ENCODE results near the gene CDH20. TPM values are rescaled to one million over a fixed set of nuclear protein-coding genes. Genes with fewer than 3 reads are reported as not detected.

CDH20 gene
- polyA plus RNA-seq, 1 experiment: not detected

DNA sequence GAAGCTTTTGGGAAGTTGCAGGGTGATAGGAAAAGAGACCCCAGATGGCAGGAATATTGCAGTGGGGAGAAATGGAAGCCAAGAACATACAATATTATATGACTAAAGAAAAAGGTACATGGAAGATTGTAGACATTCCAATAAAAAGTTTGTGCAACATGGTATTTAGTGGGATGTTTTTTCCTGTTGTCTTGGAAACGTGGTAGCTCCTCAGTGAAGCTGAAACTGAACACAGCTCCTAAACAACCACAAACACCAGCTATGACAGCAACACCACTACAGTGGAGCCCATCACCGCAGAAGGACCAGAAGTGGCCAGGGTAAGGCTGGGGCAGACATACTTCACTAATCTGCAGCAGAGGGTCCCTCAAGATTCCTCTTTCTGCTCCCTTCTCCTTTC lies 246.8 kb downstream of the CDH20 start:
- Histone ChIP-seq H3K27ac (ENCODE audit: low read depth, low read length) (no peak overlapping the region), H3K4me3 (ENCODE audit: low read depth, low read length) (no peak overlapping the region), H3K9me3 (ENCODE audit: control insufficient read depth, insufficient read depth, low read length) (no peaks in the 10 kb centered on the region), H3K27me3 (ENCODE audit: control insufficient read depth, insufficient read depth, low read length) (no peaks in the 10 kb centered on the region)
- TF ChIP-seq, protein P1, sequence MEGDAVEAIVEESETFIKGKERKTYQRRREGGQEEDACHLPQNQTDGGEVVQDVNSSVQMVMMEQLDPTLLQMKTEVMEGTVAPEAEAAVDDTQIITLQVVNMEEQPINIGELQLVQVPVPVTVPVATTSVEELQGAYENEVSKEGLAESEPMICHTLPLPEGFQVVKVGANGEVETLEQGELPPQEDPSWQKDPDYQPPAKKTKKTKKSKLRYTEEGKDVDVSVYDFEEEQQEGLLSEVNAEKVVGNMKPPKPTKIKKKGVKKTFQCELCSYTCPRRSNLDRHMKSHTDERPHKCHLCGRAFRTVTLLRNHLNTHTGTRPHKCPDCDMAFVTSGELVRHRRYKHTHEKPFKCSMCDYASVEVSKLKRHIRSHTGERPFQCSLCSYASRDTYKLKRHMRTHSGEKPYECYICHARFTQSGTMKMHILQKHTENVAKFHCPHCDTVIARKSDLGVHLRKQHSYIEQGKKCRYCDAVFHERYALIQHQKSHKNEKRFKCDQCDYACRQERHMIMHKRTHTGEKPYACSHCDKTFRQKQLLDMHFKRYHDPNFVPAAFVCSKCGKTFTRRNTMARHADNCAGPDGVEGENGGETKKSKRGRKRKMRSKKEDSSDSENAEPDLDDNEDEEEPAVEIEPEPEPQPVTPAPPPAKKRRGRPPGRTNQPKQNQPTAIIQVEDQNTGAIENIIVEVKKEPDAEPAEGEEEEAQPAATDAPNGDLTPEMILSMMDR (IDR thresholded peaks at IDR 0.05; ENCODE audit: low read depth, low read length): no peak
- DNase-seq (ENCODE audit: low read depth, low spot score): no peak
- ChIA-PET POLR2A (no interaction called here), CTCF (interaction anchor here (0.5 to 3.1 kb wide), 5 partner anchors 9 to 550 kb away, joined by 3 to 70 read pairs (median 5); partner anchors contain the start of gene RNF152)

DNA sequence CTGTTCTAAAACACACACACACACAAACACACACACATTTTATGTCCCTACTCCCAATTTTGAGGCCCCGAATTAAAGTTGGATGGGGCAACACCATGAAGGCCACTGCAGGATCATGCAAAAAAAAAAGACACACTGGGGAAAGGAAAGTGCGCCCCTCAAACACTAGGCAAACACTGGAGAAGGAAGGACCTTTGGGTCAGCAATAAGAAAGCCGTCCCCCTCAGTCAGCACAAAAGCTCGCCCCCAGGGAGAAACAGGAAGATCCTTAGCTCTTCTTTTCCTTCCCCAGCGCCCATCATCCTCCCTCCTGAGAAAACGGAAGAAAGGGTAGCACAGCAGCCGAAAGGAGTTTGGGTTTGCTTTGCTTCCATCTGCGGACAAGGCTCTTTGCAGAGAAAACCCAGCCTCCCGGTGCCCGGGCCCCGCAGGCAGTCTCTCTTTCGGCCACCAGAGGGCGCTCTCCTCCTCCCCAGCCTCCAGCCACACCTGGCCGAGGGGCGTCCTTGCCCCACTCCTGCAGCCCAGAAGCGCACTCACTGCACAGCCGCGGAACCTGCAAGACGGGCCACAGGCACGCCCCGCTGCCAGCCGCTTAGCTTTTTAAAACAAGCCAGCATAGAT lies 248.5 kb downstream of the CDH20 start:
- TF ChIP-seq, protein P1 (IDR thresholded peaks at IDR 0.05; ENCODE audit: low read depth, low read length): peak; percentile 94
- H3K4me3 ChIP-seq (ENCODE audit: low read depth, low read length): peak overlapping the region; percentile 55
- ChIA-PET CTCF (interaction anchor here (0.5 to 3.1 kb wide), 110 partner anchors 9 to 691 kb away, joined by 3 to 81 read pairs (median 4); partner anchors contain the start of gene RNF152), POLR2A (no interaction called here)
- DNase-seq (ENCODE audit: low read depth, low spot score): no peak
- H3K27ac ChIP-seq (ENCODE audit: low read depth, low read length): peak overlapping the region; percentile 24
- H3K9me3 ChIP-seq (ENCODE audit: control insufficient read depth, insufficient read depth, low read length): no peaks in the 10 kb centered on the region
- H3K27me3 ChIP-seq (ENCODE audit: control insufficient read depth, insufficient read depth, low read length): no peaks in the 10 kb centered on the region

DNA sequence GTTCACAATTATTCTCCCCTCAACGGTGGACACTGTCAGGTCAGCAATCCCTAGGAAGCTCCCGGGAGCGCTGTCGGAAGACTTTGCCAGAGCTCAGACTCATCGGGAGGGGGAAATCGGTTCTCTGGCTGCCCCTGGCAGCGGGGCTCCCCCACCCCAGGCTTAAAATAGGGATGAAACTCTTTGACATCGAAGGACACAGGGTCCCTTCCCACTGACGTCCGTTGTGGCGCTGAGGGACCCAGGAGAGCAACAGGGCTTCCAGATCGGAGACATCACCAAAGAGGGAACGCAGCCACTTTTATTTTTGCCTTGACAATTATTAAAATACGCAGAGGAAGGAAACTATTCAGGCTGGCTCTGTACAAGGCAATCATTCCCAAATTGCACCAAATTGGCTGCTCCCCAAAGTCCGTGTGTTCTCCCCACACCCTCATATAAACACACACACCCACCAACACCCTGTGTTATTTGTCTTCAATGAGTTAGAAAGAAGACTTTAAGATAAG lies 249.0 kb downstream of the CDH20 start:
- TF ChIP-seq, protein P1 (IDR thresholded peaks at IDR 0.05; ENCODE audit: low read depth, low read length): no peak
- Histone ChIP-seq H3K4me3 (ENCODE audit: low read depth, low read length) (peak overlapping the region; percentile 55), H3K9me3 (ENCODE audit: control insufficient read depth, insufficient read depth, low read length) (no peaks in the 10 kb centered on the region), H3K27me3 (ENCODE audit: control insufficient read depth, insufficient read depth, low read length) (no peaks in the 10 kb centered on the region), H3K27ac (ENCODE audit: low read depth, low read length) (no peak overlapping the region)
- ChIA-PET POLR2A (no interaction called here), CTCF (interaction anchor here (0.5 to 3.1 kb wide), 74 partner anchors 9 to 690 kb away, joined by 3 to 81 read pairs (median 4); partner anchors contain the start of gene RNF152)
- DNase-seq (ENCODE audit: low read depth, low spot score): no peak

DNA sequence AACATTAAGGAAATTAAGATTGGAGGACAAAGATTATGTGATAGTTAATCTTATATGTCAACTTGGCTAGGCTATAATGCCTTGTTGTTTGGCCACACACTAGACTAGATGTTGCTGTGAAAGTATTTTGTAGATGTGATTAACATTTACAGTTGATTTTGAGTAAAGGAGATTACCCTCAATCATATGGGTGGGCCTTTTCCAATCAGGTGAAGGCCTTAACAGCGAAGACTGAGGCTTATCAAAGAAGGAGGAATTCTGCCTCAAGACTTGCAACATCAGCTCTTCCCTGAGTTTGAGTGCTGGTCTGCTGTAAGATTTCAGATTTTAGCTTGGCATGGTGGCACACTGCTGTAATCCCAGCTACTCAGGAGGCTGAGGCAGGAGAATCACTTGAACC lies 250.3 kb downstream of the CDH20 start:
- TF ChIP-seq, protein P1 (IDR thresholded peaks at IDR 0.05; ENCODE audit: low read depth, low read length): no peak
- Histone ChIP-seq H3K27me3 (ENCODE audit: control insufficient read depth, insufficient read depth, low read length) (no peaks in the 10 kb centered on the region), H3K9me3 (ENCODE audit: control insufficient read depth, insufficient read depth, low read length) (no peaks in the 10 kb centered on the region), H3K4me3 (ENCODE audit: low read depth, low read length) (no peak overlapping the region), H3K27ac (ENCODE audit: low read depth, low read length) (no peak overlapping the region)
- ChIA-PET CTCF (interaction anchor here (0.5 to 3.1 kb wide), 6 partner anchors 13 to 315 kb away, joined by 3 to 72 read pairs (median 4); no protein-coding TSS in a partner anchor), POLR2A (no interaction called here)
- DNase-seq (ENCODE audit: low read depth, low spot score): no peak

DNA sequence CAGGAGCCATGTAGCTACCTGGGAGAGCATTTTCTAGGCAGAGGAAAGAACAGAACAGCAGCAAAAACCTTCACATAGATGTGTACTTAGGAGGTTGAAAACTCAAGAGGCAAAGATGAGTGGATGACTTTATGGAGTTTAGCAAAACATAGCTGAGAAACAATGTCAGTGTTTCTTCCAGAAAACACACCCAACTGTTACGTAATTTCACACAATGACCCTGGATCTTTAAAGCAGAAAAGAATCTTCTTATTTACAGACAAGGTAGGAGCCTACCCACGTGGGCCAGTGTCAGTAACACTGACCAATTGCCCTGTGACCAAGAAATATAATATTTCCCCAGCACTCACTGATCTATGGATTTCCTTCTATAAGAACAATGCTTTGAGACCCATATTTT lies 254.6 kb downstream of the CDH20 start:
- CTCF ChIA-PET: interaction anchor here (0.6 kb wide), 1 partner anchor 307 kb away, joined by 3 read pairs; no protein-coding TSS in a partner anchor
- H3K4me3 ChIP-seq (ENCODE audit: low read depth, low read length): no peak overlapping the region
- no peaks in the 10 kb centered on the region for H3K27me3 ChIP-seq (ENCODE audit: control insufficient read depth, insufficient read depth, low read length)
- TF ChIP-seq, protein P1 (IDR thresholded peaks at IDR 0.05; ENCODE audit: low read depth, low read length): no peak
- no peak overlapping the region for H3K27ac ChIP-seq (ENCODE audit: low read depth, low read length)
- POLR2A ChIA-PET: no interaction called here
- no peaks in the 10 kb centered on the region for H3K9me3 ChIP-seq (ENCODE audit: control insufficient read depth, insufficient read depth, low read length)
- no peak for DNase-seq (ENCODE audit: low read depth, low spot score)
